Activated naive CD4-positive, alpha-beta T cell treated with anti-CD3 and anti-CD28 coated beads, Interleukin-2, amount 10 ng/mL, durations not matched to agents 7 days and 5 days (primary cell): ENCODE measurements around the gene CENPU.

Experiments
- CTCF ChIA-PET: fragments of 350-600 bp; sonication (Branson Sonifier 250); formaldehyde crosslinking; loops from one replicate; lab custom pipeline; 2021; ENCODE audit warnings: antibody characterized with exemption; lab: Charles Lee
- DNase-seq: peaks from one replicate; pipeline ENCODE4 v3.0.0-alpha.2; 2020
- H3K27ac Mint-ChIP-seq: one replicate; pipeline ENCODE4 v1.8.0; 2021; ENCODE audit warnings: mild to moderate bottlenecking, moderate library complexity, mixed read lengths
- H3K27me3 Mint-ChIP-seq: one replicate; pipeline ENCODE4 v1.8.0; 2021; ENCODE audit warnings: mild to moderate bottlenecking, mixed read lengths
- H3K36me3 Mint-ChIP-seq: one replicate; pipeline ENCODE4 v1.8.0; 2021; ENCODE audit warnings: mixed read lengths
- H3K4me1 Mint-ChIP-seq: one replicate; pipeline ENCODE4 v1.8.0; 2021; ENCODE audit warnings: mixed read lengths
- H3K4me3 Mint-ChIP-seq: one replicate; pipeline ENCODE4 v1.8.0; 2021; ENCODE audit warnings: mild to moderate bottlenecking, moderate library complexity, mixed read lengths
- H3K9me3 Mint-ChIP-seq: one replicate; pipeline ENCODE4 v1.8.0; 2021; ENCODE audit warnings: mixed read lengths

CENPU gene

DNA sequence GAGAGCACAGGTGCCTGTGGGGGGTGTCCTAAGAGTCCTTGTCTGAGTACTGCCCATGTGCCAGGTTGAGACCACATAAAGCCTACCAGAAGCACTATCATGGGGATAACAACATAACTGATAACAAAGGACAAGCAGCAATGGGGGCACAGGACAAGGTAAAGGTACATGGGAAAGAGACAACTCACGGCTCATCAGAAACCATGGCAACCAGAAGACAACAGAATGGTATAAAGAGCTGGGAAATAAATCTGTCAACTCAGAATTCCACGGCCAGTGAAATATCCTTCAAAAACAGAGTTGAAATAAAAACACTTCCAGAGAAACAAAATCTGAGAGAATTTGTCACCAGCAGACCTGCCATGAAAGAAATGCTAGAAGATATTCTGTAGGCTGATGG is 20.0 kb downstream of the CENPU start:
- no peak overlapping the region for H3K4me3 Mint-ChIP-seq
- H3K9me3 Mint-ChIP-seq, result no peaks in the 10 kb centered on the region
- no peak for DNase-seq
- H3K36me3 Mint-ChIP-seq, result peaks cover 57% of the 10 kb centered on the region
- CTCF ChIA-PET, result interaction anchor here (0.8 to 1.0 kb wide), 2 partner anchors 8 to 14 kb away, joined by 3 read pairs; no protein-coding TSS in a partner anchor
- no peaks in the 10 kb centered on the region for H3K27me3 Mint-ChIP-seq
- peaks cover 3% of the 10 kb centered on the region for H3K4me1 Mint-ChIP-seq
- H3K27ac Mint-ChIP-seq, result no peak overlapping the region

DNA sequence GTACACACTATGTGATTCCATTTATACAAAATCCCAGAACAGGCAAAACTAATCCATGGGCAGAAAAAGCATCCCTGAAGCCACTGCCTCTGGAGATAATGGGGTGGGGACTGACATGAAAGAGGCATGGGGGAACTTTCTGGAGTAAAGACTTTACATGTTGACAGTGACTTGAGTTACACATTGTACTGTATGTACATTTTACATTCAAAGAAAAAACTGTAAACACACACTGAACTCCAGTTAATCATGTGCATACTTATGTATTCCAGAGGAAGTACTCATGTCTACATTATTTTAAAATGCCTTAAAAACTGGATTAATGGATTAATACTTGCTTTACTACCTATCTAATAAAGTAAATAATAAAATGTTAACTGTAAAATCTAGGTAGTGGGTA is 21.6 kb downstream of the CENPU start:
- peaks cover 57% of the 10 kb centered on the region for H3K36me3 Mint-ChIP-seq
- H3K4me3 Mint-ChIP-seq, result no peak overlapping the region

DNA sequence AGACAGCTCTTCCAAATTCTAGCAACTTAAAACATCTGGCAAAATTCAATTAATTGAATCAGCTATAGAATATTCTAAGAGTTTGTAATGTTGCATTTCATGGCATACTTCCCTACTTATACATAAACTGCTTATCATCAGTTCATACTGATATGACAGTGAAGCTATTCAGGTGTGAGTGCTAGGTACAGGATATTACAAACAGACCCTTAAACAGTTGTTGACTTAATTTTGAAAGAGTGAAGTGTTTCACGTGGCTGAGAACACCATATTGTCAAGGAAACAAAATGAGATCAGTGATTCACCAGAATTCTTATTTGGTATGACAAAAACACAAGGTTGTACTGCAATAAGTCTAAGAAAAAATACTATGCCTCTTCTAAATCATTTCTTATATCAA is 27.4 kb downstream of the CENPU start:
- CTCF ChIA-PET, result interaction anchor here (1.4 to 1.9 kb wide), 2 partner anchors 11 to 28 kb away, joined by 3 to 4 read pairs; partner anchors contain the start of gene CENPU
- DNase-seq, result no peak
- Mint-ChIP-seq H3K27me3 (no peaks in the 10 kb centered on the region), H3K36me3 (peaks cover 69% of the 10 kb centered on the region), H3K4me1 (peaks cover 19% of the 10 kb centered on the region), H3K27ac (peak overlapping the region; percentile 77), H3K4me3 (no peak overlapping the region), H3K9me3 (no peaks in the 10 kb centered on the region)

More for the DNA sequence above, 21.6 kb downstream of the CENPU start:
- Mint-ChIP-seq H3K27ac (no peak overlapping the region), H3K9me3 (no peaks in the 10 kb centered on the region), H3K27me3 (no peaks in the 10 kb centered on the region), H3K4me1 (no peaks in the 10 kb centered on the region)
- CTCF ChIA-PET, result no interaction called here
- DNase-seq, result no peak

DNA sequence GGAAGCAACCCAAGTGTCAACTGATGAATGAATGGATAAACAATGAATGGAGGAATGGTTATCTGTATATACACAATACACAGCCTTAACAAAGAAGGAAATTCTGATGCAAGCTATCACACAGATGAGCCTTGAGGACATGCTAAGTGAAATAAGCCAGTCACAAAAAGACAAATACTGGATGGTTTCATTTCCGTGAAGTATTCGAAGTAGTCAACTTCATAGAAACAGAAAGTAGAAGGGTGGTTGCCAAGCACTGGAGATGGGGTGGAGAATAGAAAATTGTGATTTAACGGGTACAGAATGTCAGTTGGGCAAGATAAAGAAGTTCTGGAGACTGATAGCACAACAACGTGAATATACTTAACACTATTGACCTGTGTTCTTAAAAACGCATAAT is 28.2 kb downstream of the CENPU start:
- no peak overlapping the region for H3K4me3 Mint-ChIP-seq
- peaks cover 68% of the 10 kb centered on the region for H3K36me3 Mint-ChIP-seq
- DNase-seq, result no peak
- CTCF ChIA-PET, result interaction anchor here (1.2 kb wide), 1 partner anchor 10 kb away, joined by 4 read pairs; no protein-coding TSS in a partner anchor
- H3K9me3 Mint-ChIP-seq, result no peaks in the 10 kb centered on the region
- H3K27me3 Mint-ChIP-seq, result no peaks in the 10 kb centered on the region
- peaks cover 19% of the 10 kb centered on the region for H3K4me1 Mint-ChIP-seq
- peak overlapping the region; percentile 71 for H3K27ac Mint-ChIP-seq

DNA sequence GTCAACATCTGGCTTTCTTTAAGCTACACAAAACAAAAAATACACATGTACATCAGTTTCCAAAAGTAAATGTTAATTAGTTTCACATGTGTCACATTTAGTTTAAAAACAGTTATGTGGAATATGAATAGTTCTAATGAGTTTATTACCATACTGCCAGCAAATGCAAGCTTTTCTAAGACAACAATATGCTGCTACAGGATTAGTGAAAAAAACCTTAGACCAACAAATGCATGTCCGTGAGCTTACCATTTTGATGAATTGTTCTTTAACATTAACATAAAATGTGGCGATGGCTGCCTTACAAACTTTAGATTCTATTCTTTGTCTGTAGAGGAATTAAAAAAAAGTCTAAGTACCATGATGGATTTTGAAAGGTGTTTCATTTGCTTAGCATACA is 31.8 kb downstream of the CENPU start:
- H3K4me1 Mint-ChIP-seq, result peaks cover 19% of the 10 kb centered on the region
- CTCF ChIA-PET, result no interaction called here
- H3K36me3 Mint-ChIP-seq, result peaks cover 69% of the 10 kb centered on the region
- H3K4me3 Mint-ChIP-seq, result no peak overlapping the region
- no peak overlapping the region for H3K27ac Mint-ChIP-seq
- no peaks in the 10 kb centered on the region for H3K27me3 Mint-ChIP-seq
- DNase-seq, result no peak
- H3K9me3 Mint-ChIP-seq, result no peaks in the 10 kb centered on the region

DNA sequence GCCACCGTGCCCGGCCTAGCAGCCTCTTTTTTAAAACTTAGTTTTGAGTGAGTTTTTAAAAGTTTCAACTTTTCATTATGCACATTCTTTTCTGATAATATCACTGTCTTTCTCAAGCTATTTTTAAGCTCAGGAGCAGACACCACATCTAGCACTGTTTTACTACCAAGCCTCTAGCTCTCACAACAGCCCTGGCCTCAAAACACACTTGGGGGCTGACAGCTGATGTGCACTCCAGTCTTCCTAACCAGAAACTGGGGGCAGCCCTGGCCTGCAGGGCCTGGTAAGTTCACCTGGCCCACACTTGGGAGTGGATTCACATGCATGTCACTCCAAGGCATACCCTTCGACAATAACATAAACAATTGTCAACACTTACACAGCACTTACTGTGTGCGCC is 34.0 kb downstream of the CENPU start:
- no peak overlapping the region for H3K4me3 Mint-ChIP-seq
- H3K27me3 Mint-ChIP-seq, result no peaks in the 10 kb centered on the region
- peaks cover 5% of the 10 kb centered on the region for H3K4me1 Mint-ChIP-seq
- CTCF ChIA-PET, result interaction anchor here (1.1 kb wide), 1 partner anchor 14 kb away, joined by 3 read pairs; no protein-coding TSS in a partner anchor
- H3K27ac Mint-ChIP-seq, result no peak overlapping the region
- DNase-seq, result no peak
- H3K9me3 Mint-ChIP-seq, result no peaks in the 10 kb centered on the region
- H3K36me3 Mint-ChIP-seq, result peaks cover 67% of the 10 kb centered on the region

DNA sequence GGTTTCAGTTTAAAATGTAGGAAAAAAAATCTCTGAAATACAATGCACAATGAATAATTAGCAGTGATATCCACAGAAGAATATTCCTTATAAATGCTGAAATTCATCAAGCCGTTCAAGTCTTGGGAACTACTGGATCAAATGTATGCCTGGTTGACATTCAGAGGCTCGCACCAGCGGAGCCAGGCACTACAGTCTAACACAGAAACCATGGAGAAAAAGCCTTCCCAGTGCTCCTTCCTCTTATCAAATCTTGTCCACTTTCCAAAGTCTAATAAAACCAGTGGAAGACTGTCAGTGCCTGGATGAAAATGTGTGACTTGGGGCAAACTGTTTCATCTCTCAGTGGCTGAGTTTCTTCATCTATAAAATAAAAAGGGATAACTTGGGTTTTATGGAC is 35.9 kb downstream of the CENPU start:
- Mint-ChIP-seq H3K4me3 (no peak overlapping the region), H3K27ac (no peak overlapping the region), H3K9me3 (no peaks in the 10 kb centered on the region), H3K27me3 (no peaks in the 10 kb centered on the region), H3K4me1 (no peaks in the 10 kb centered on the region), H3K36me3 (peaks cover 64% of the 10 kb centered on the region)
- CTCF ChIA-PET, result no interaction called here
- DNase-seq, result no peak

DNA sequence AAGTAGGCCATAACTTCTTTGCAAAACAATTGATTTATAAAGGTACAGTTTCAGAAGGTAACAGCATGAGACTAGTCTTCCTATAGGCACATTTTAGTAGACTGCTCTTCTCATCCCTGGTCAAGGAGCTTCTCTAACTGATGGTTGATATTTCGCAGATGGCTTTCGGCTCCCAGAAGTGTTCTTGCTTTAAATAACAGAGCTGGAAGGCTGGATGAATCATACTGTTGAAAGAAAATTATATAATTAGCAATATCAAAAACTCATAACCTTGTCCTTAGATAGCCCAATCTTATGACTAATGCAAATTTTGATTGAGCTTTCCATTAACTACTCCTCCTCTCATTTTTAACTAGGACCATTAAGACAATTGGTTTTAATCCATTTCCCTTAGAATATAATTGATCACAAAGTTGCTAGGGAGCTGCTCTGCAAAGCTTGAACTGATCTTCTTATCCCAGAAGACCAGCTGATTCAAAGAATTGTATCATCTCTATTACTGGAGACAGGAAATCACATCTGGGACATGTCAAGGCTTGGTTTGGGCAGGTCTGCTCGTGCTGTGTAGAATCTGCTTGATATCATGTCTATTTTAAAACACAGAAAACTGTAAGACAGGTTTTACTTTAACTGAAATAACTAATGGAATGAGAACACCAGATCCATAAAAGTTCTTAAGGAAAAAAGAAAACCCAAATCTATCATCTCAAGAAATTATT is 38.6 kb downstream of the CENPU start:
- Mint-ChIP-seq H3K9me3 (no peaks in the 10 kb centered on the region), H3K27me3 (no peaks in the 10 kb centered on the region), H3K36me3 (peaks cover 62% of the 10 kb centered on the region), H3K4me1 (peaks cover 3% of the 10 kb centered on the region), H3K4me3 (no peak overlapping the region), H3K27ac (no peak overlapping the region)
- no peak for DNase-seq
- CTCF ChIA-PET, result interaction anchor here (1.4 to 2.3 kb wide), 2 partner anchors 12 to 432 kb away, joined by 4 to 7 read pairs; no protein-coding TSS in a partner anchor

DNA sequence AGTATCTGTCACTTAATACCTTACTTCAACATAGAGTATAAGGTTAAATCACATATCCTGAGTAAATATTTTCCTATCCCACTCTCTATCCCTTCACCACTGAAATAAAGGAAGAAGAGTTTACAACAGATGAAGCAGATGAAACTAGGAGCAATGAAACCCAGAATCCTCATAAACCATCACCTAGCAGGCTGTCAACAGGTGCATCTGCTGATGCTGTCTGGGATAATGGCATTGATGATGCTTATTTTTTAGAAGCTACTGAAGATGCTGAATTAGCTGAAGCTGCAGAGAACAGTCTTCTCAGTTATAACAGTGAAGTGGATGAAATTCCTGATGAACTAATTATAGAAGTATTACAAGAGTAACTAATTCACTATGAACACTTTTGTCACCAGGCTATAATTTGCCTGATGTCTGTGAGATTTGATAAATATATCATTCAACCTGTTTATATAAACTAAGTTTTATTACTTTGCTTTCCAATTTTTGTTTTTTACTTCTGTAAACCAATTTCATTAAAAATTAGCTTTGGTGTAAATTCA is 39.4 kb downstream of the CENPU start:
- H3K9me3 Mint-ChIP-seq, result no peaks in the 10 kb centered on the region
- no peaks in the 10 kb centered on the region for H3K27me3 Mint-ChIP-seq
- CTCF ChIA-PET, result interaction anchor here (0.7 to 2.3 kb wide), 3 partner anchors 12 to 431 kb away, joined by 3 to 7 read pairs (median 4); no protein-coding TSS in a partner anchor
- no peak overlapping the region for H3K27ac Mint-ChIP-seq
- peaks cover 55% of the 10 kb centered on the region for H3K36me3 Mint-ChIP-seq
- H3K4me1 Mint-ChIP-seq, result peaks cover 3% of the 10 kb centered on the region
- no peak overlapping the region for H3K4me3 Mint-ChIP-seq
- DNase-seq, result no peak

DNA sequence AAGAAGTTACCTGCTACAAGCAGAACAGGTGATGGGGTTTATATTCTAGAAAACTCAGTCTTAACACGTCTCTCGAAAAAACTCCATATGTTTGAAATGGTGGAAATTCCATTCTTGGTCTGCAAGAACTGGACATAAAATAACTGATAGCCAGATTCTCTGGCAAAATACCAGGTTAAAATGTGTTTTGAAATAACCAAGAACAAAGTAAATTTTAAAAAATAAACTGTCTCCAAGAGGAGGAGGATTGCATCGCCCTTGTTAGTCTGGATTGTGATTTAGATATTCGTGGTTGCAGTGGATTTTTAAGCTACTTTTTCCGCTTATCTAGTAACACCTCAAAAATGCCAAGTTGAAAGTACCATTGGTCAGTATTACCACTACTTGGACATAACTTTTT is 40.8 kb downstream of the CENPU start:
- no peak overlapping the region for H3K4me3 Mint-ChIP-seq
- H3K4me1 Mint-ChIP-seq, result peaks cover 10% of the 10 kb centered on the region
- H3K27me3 Mint-ChIP-seq, result no peaks in the 10 kb centered on the region
- peaks cover 52% of the 10 kb centered on the region for H3K36me3 Mint-ChIP-seq
- H3K9me3 Mint-ChIP-seq, result no peaks in the 10 kb centered on the region
- no peak overlapping the region for H3K27ac Mint-ChIP-seq
- no peak for DNase-seq
- CTCF ChIA-PET, result no interaction called here

DNA sequence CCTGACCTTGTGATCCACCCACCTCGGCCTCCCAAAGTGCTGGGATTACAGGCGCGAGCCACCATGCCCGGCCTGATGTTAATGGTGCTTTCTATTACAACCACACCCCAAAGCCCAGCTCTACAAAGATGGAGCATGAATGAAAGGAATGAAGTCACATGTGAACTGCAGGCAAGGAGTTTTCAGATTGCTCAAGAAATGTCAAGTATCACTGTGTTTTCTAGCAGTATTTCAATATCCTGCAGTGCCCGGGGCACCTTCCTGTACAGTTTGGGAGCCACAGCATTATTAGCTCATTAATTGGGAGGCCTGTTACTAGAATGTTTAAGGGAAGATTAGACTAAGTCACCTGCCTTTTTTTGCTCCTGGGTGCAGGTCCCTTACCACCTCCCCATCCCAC is 44.2 kb downstream of the CENPU start:
- peaks cover 31% of the 10 kb centered on the region for H3K36me3 Mint-ChIP-seq
- H3K27ac Mint-ChIP-seq, result no peak overlapping the region
- DNase-seq, result no peak
- CTCF ChIA-PET, result no interaction called here
- H3K27me3 Mint-ChIP-seq, result no peaks in the 10 kb centered on the region
- H3K4me3 Mint-ChIP-seq, result no peak overlapping the region
- peaks cover 18% of the 10 kb centered on the region for H3K4me1 Mint-ChIP-seq
- H3K9me3 Mint-ChIP-seq, result no peaks in the 10 kb centered on the region

DNA sequence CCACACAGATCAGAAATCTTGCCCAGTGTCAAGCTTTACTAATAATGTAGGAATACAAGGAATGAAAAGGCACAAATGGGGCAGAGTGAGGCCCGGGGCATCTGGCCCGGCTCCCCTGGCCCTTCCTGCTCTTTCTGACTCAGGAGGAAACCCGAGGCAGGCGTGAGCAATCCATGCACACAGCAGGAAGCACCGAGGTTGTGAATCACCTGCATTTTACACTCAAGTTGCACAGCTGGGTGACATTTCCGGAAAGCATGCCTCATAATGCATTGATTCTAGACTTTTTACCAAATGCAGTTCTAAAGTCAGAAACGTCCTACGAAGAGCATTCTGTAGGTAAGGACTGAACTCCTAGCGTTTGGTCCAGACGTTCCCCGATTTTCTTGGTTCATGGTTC is 45.4 kb downstream of the CENPU start:
- Mint-ChIP-seq H3K9me3 (no peaks in the 10 kb centered on the region), H3K4me3 (no peak overlapping the region), H3K4me1 (peaks cover 21% of the 10 kb centered on the region), H3K36me3 (peaks cover 25% of the 10 kb centered on the region), H3K27me3 (no peaks in the 10 kb centered on the region), H3K27ac (no peak overlapping the region)
- DNase-seq, result no peak
- CTCF ChIA-PET, result interaction anchor here (0.9 kb wide), 1 partner anchor 23 kb away, joined by 4 read pairs; no protein-coding TSS in a partner anchor

DNA sequence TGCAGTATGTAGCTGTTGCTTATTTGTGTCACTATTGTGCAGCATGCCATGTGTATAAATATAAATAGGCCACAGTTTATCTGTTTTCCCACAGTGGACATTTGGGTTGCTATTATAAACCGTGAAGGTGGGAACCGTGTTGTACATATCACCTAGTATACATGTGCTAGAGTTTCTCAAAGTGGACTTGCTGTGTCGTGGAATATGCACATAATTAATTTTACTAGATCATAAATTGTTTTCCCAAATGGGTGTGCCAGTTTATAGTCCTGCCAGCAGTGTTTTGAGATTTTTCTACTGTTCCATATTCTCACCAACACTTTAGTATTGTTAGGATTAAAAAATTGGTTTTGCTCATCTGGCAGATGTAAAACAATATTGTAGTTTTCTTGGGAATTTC is 45.9 kb downstream of the CENPU start:
- CTCF ChIA-PET, result interaction anchor here (0.9 kb wide), 1 partner anchor 23 kb away, joined by 4 read pairs; no protein-coding TSS in a partner anchor

DNA sequence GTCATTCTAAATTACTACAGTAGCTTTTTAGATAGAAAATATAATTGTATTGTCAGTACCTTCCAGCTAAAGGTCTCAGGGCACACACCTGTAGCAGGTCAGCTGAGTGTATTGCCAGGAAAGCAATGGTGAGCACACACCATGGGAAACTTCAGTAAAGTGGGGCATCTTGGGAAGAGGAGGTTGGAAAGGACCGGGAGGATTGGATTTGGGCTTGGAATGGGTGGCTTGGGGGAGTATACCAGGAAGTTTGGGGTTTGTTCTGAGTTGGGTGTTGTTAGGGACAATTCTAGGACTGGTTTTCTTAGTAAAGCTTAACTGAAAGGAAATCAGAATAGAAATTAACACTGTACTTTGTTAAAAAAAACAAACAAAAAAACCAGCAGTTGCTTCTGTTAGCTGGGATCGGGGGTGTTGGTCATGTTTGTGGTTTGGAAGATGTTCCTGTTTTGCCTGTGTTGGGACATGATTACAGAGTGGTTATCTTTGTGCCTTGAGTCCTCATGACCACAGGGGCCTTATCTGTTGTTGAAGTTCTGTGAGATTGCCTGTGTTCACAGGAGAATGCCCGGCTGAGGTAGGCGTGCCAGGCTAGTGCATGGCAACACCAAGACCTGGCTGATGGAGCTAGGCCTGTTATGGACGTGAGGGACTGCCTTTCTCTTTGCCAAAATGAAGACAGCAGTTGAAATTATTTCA is 49.3 kb downstream of the CENPU start:
- DNase-seq, result no peak
- peak overlapping the region; percentile 0 for H3K27ac Mint-ChIP-seq

More for the DNA sequence above, 45.9 kb downstream of the CENPU start:
- Mint-ChIP-seq H3K36me3 (peaks cover 22% of the 10 kb centered on the region), H3K4me3 (no peak overlapping the region), H3K4me1 (peaks cover 21% of the 10 kb centered on the region), H3K27ac (no peak overlapping the region), H3K27me3 (no peaks in the 10 kb centered on the region), H3K9me3 (no peaks in the 10 kb centered on the region)
- no peak for DNase-seq

More for the DNA sequence above, 49.3 kb downstream of the CENPU start:
- Mint-ChIP-seq H3K4me1 (peaks cover 18% of the 10 kb centered on the region), H3K9me3 (no peaks in the 10 kb centered on the region), H3K27me3 (no peaks in the 10 kb centered on the region), H3K4me3 (no peak overlapping the region), H3K36me3 (peaks cover 4% of the 10 kb centered on the region)
- CTCF ChIA-PET, result interaction anchor here (1.0 to 1.6 kb wide), 2 partner anchors 12 to 240 kb away, joined by 3 to 4 read pairs; no protein-coding TSS in a partner anchor
